ENCODE results near the gene NOL3. TPM values are rescaled to one million over a fixed set of nuclear protein-coding genes. Genes with fewer than 3 reads are reported as not detected.

Gene NOL3
- total RNA-seq, 1 experiment from 2014 or later: 8.5 TPM

- Mint-ChIP-seq H3K27me3 (ENCODE audit: low read depth) (peaks cover 95% of the 10 kb centered on the region), H3K9me3 (no peaks in the 10 kb centered on the region), H3K36me3 (no peaks in the 10 kb centered on the region), H3K27ac (no peak overlapping the region), H3K4me3 (peak overlapping the region; percentile 75), H3K4me1 (peaks cover 40% of the 10 kb centered on the region)
- ChIA-PET CTCF (interaction anchor here (0.6 to 15.6 kb wide), 21 partner anchors 7 to 275 kb away, joined by 3 to 386 read pairs (median 6); partner anchors contain the start of genes B3GNT9, CES3, ELMO3 and EXOC3L1), POLR2A (interaction anchor here (0.5 to 2.5 kb wide), 4 partner anchors 10 to 210 kb away, joined by 3 to 9 read pairs (median 6); partner anchors contain the start of genes CES3, FBXL8 and TRADD)
- DNase-seq (ENCODE audit: low spot score) (no peak), ATAC-seq (peak; percentile 1; the same call in 1 of the 2 replicates)
- TF ChIP-seq MAX (CRISPR knock-in tag; IDR thresholded peaks at IDR 0.05) (peak; percentile 10; the same call in 1 of the 2 replicates), RORB (CRISPR knock-in tag; IDR thresholded peaks at IDR 0.05) (no peak), SP1 (CRISPR knock-in tag; conservative IDR thresholded peaks at IDR 0.05) (0 out of 2 replicates have a peak, but pooled peaks have one; percentile 17), AFF4 (CRISPR knock-in tag; IDR thresholded peaks at IDR 0.05; ENCODE audit: borderline replicate concordance) (no peak)
Observed at GRCh38 chr16:67170949-67171649, 761 bp downstream of the NOL3 start.

- H3K4me1 Mint-ChIP-seq: peaks cover 36% of the 10 kb centered on the region
- peak overlapping the region; percentile 84 for H3K4me3 Mint-ChIP-seq
- H3K9me3 Mint-ChIP-seq: no peaks in the 10 kb centered on the region
- no peak for TF ChIP-seq ARID4B (CRISPR knock-in tag; IDR thresholded peaks at IDR 0.05; ENCODE audit: borderline replicate concordance)
- TF ChIP-seq E2F4 (CRISPR knock-in tag; IDR thresholded peaks at IDR 0.05; ENCODE audit: borderline replicate concordance, low read depth): no peak
- no peak for TF ChIP-seq ZNF121 (CRISPR knock-in tag; IDR thresholded peaks at IDR 0.05)
- TF ChIP-seq TEAD4 (CRISPR knock-in tag; IDR thresholded peaks at IDR 0.05): no peak
- no peak for TF ChIP-seq ZNF232 (CRISPR knock-in tag; IDR thresholded peaks at IDR 0.05)
- no peak for TF ChIP-seq ZNF138 (CRISPR knock-in tag; conservative IDR thresholded peaks at IDR 0.05)
- TF ChIP-seq ZBTB43 (CRISPR knock-in tag; IDR thresholded peaks at IDR 0.05): no peak
- no peak for TF ChIP-seq AFF4 (CRISPR knock-in tag; IDR thresholded peaks at IDR 0.05; ENCODE audit: borderline replicate concordance)
- no peak for TF ChIP-seq ATF6 (CRISPR knock-in tag; IDR thresholded peaks at IDR 0.05)
- TF ChIP-seq FOXP1 (CRISPR knock-in tag; IDR thresholded peaks at IDR 0.05; ENCODE audit: borderline replicate concordance): no peak
- peaks cover 3% of the 10 kb centered on the region; the same call in 1 of the 2 replicates for H3K36me3 Mint-ChIP-seq
- ChIA-PET CTCF (interaction anchor here (2.2 to 15.6 kb wide), 4 partner anchors 12 to 156 kb away, joined by 6 to 386 read pairs (median 22); partner anchors contain the start of genes B3GNT9, ELMO3, FBXL8 and TRADD), POLR2A (interaction anchor here (1.3 to 1.4 kb wide), 2 partner anchors 11 to 53 kb away, joined by 3 read pairs; partner anchors contain the start of gene TMEM208)
- DNase-seq (ENCODE audit: low spot score) (no peak), ATAC-seq (no peak)
- H3K27me3 Mint-ChIP-seq (ENCODE audit: low read depth): peaks cover 91% of the 10 kb centered on the region
- no peak overlapping the region for H3K27ac Mint-ChIP-seq
Observed at GRCh38 chr16:67173323-67173722, 3.0 kb downstream of the NOL3 start.
